GM18907 (cell line): Measurements from ENCODE around the gene DSN1.

Experiments used
- ATAC-seq: cut with Tn5 transposase; IDR thresholded peaks from one replicate; pipeline ENCODE4 v1.9.1; 2021; ENCODE audit warnings: mild to moderate bottlenecking, moderate library complexity; ENCODE audit not compliant: unreplicated experiment

The DSN1 gene

GRCh38 chr20:36758276-36758675, 15.3 kb downstream of the DSN1 start:
- ATAC-seq: no peak

GRCh38 chr20:36756496-36756895, 17.1 kb downstream of the DSN1 start:
- ATAC-seq: no peak

- ATAC-seq: no peak
Observed at GRCh38 chr20:36754656-36755222, 18.8 kb downstream of the DSN1 start.

- ATAC-seq: no peak
Observed at GRCh38 chr20:36752582-36752981, 21.0 kb downstream of the DSN1 start.

- ATAC-seq: peak; percentile 92
Observed at GRCh38 chr20:36745927-36746659, 27.5 kb downstream of the DSN1 start, which contains the start of gene NDRG3. Gene NDRG3, minus strand, starts transcription at chr20:36746090. Its CDS starts 24,355 bp downstream, at chr20:36721735.

- peak; percentile 38 for ATAC-seq
Observed at GRCh38 chr20:36745234-36745926, 28.2 kb downstream of the DSN1 start.

GRCh38 chr20:36744764-36745191, 28.8 kb downstream of the DSN1 start:
- no peak for ATAC-seq

- ATAC-seq: no peak
Observed at GRCh38 chr20:36744243-36744642, 29.3 kb downstream of the DSN1 start.

GRCh38 chr20:36742558-36742957, 31.0 kb downstream of the DSN1 start:
- no peak for ATAC-seq

GRCh38 chr20:36741072-36741471, 32.5 kb downstream of the DSN1 start:
- ATAC-seq: no peak

GRCh38 chr20:36737183-36737499, 36.4 kb downstream of the DSN1 start:
- ATAC-seq: no peak

- ATAC-seq: no peak
Observed at GRCh38 chr20:36736451-36737182, 36.9 kb downstream of the DSN1 start.

- no peak for ATAC-seq
Observed at GRCh38 chr20:36732456-36732855, 41.1 kb downstream of the DSN1 start.

- no peak for ATAC-seq
Observed at GRCh38 chr20:36728986-36729385, 44.6 kb downstream of the DSN1 start.

- no peak for ATAC-seq
Observed at GRCh38 chr20:36726168-36726567, 47.4 kb downstream of the DSN1 start.

- no peak for ATAC-seq
Observed at GRCh38 chr20:36720510-36720909, 53.1 kb downstream of the DSN1 start.

GRCh38 chr20:36717657-36718056, 55.9 kb downstream of the DSN1 start:
- no peak for ATAC-seq

- no peak for ATAC-seq
Observed at GRCh38 chr20:36717021-36717420, 56.5 kb downstream of the DSN1 start.

GRCh38 chr20:36712775-36713174, 60.8 kb downstream of the DSN1 start:
- ATAC-seq: no peak

- ATAC-seq: no peak
Observed at GRCh38 chr20:36709126-36709525, 64.4 kb downstream of the DSN1 start.

- ATAC-seq: no peak
Observed at GRCh38 chr20:36703530-36703929, 70.0 kb downstream of the DSN1 start.
